Tongue (tissue), 2 donors: ENCODE results near the gene ARHGEF28. TPM values are rescaled to one million over a fixed set of nuclear protein-coding genes. Genes with fewer than 3 reads are reported as not detected.
A peak's percentile ranks its signal among the peaks of the same experiment; 100 is the strongest.

Source experiments
- DNase-seq: peaks from one replicate; pipeline ENCODE4 v3.0.0-alpha.2; 2015
- total RNA-seq: library from RNA; depleted of rRNA; stranded (reverse); fragments of >200 nt; gene quantifications from one replicate; pipeline ENCODE4 v1.2.3, GENCODE V29; 2014

ARHGEF28 gene
- total RNA-seq, 1 donor from 2014 or later = 22.0 TPM

- DNase-seq = no peak
Observed at GRCh38 chr5:73943397-73943796, 317.4 kb downstream of the ARHGEF28 start.

- no peak for DNase-seq
Observed at GRCh38 chr5:73944581-73944980, 318.6 kb downstream of the ARHGEF28 start.

- no peak for DNase-seq
Observed at GRCh38 chr5:73945505-73945904, 319.5 kb downstream of the ARHGEF28 start.

GRCh38 chr5:73946278-73946677, 320.3 kb downstream of the ARHGEF28 start:
- no peak for DNase-seq

- peak; percentile 64 for DNase-seq
Observed at GRCh38 chr5:73946919-73947602, 321.1 kb downstream of the ARHGEF28 start.

GRCh38 chr5:73947906-73948640, 322.1 kb downstream of the ARHGEF28 start:
- peak; percentile 83 for DNase-seq

GRCh38 chr5:73948720-73949119, 322.7 kb downstream of the ARHGEF28 start:
- peak; percentile 57 for DNase-seq

- DNase-seq = no peak
Observed at GRCh38 chr5:73950441-73950873, 324.5 kb downstream of the ARHGEF28 start.

GRCh38 chr5:73950912-73951430, 325.0 kb downstream of the ARHGEF28 start:
- DNase-seq = no peak

GRCh38 chr5:73952872-73953271, 326.9 kb downstream of the ARHGEF28 start:
- DNase-seq = peak; percentile 54

GRCh38 chr5:73954381-73954780, 328.4 kb downstream of the ARHGEF28 start:
- no peak for DNase-seq

GRCh38 chr5:73955271-73955846, 329.4 kb downstream of the ARHGEF28 start:
- DNase-seq = no peak

- DNase-seq = no peak
Observed at GRCh38 chr5:73957397-73958001, 331.5 kb downstream of the ARHGEF28 start.

- DNase-seq = no peak
Observed at GRCh38 chr5:73958037-73958436, 332.0 kb downstream of the ARHGEF28 start.

- DNase-seq = no peak
Observed at GRCh38 chr5:73960023-73960422, 334.0 kb downstream of the ARHGEF28 start.

GRCh38 chr5:73960426-73960825, 334.4 kb downstream of the ARHGEF28 start:
- no peak for DNase-seq

GRCh38 chr5:73962801-73963425, 336.9 kb downstream of the ARHGEF28 start:
- peak; percentile 77 for DNase-seq

- DNase-seq = no peak
Observed at GRCh38 chr5:73964352-73964865, 338.4 kb downstream of the ARHGEF28 start.

- no peak for DNase-seq
Observed at GRCh38 chr5:73966451-73966850, 340.5 kb downstream of the ARHGEF28 start.

- DNase-seq = no peak
Observed at GRCh38 chr5:73967347-73967746, 341.4 kb downstream of the ARHGEF28 start.

GRCh38 chr5:73968246-73968645, 342.2 kb downstream of the ARHGEF28 start:
- DNase-seq = no peak

GRCh38 chr5:73968729-73969128, 342.7 kb downstream of the ARHGEF28 start:
- peak; percentile 45 for DNase-seq
